Tongue (tissue), 2 donors: ENCODE measurements around the gene OR10G8. TPM values are rescaled to one million over a fixed set of nuclear protein-coding genes. Genes with fewer than 3 reads are reported as not detected.
"Not testable (repeated sequence)": the region's sequence is repeated elsewhere in the genome, so short reads cannot be mapped to it uniquely, and the experiment has no call there.

ENCODE experiments used
- DNase-seq: peaks from one replicate; pipeline ENCODE4 v3.0.0-alpha.2; 2015
- total RNA-seq: library from RNA; depleted of rRNA; stranded (reverse); fragments of >200 nt; gene quantifications from one replicate; pipeline ENCODE4 v1.2.3, GENCODE V29; 2014

Gene OR10G8
- total RNA-seq = not detected

- DNase-seq = no peak
Measured at GRCh38 chr11:124026498-124026897, at the start of gene OR10G8. Gene OR10G8 (plus strand): TSS chr11:124026798. CDS start chr11:124029623, 2,825 bp downstream.

GRCh38 chr11:123977731-123978347 lies 48.8 kb upstream of the OR10G8 start, which contains the start of gene OR10S1:
Gene OR10S1 (minus strand): TSS chr11:123977781. CDS start chr11:123977664, 117 bp downstream.
- no peak for DNase-seq

- no peak for DNase-seq
Measured at GRCh38 chr11:123979311-123979710, 47.3 kb upstream of the OR10G8 start.

GRCh38 chr11:123995119-123995518 lies 31.5 kb upstream of the OR10G8 start, which contains the start of gene OR10G6:
Gene OR10G6 (minus strand): TSS chr11:123995161. CDS start chr11:123995161, 0 bp downstream.
- DNase-seq = no peak

- no peak for DNase-seq
Measured at GRCh38 chr11:124012697-124013096, 13.9 kb upstream of the OR10G8 start, which contains the start of gene OR10G4. Gene OR10G4 (plus strand): TSS chr11:124012997. CDS start chr11:124015575, 2,578 bp downstream.

GRCh38 chr11:124015837-124016236 lies 10.8 kb upstream of the OR10G8 start:
- DNase-seq = not testable (repeated sequence)

- DNase-seq = peak; percentile 77
Measured at GRCh38 chr11:124036666-124037065, 10.1 kb downstream of the OR10G8 start.

- no peak for DNase-seq
Measured at GRCh38 chr11:124039557-124039956, 13.0 kb downstream of the OR10G8 start.

GRCh38 chr11:124041254-124041653 lies 14.7 kb downstream of the OR10G8 start, which contains the start of gene OR10G7:
Gene OR10G7 (minus strand): TSS chr11:124041325. CDS start chr11:124039001, 2,324 bp downstream.
- no peak for DNase-seq

- DNase-seq = no peak
Measured at GRCh38 chr11:124043420-124043819, 16.8 kb downstream of the OR10G8 start.

GRCh38 chr11:124050748-124051147 lies 24.1 kb downstream of the OR10G8 start:
- no peak for DNase-seq

- DNase-seq = no peak
Measured at GRCh38 chr11:124052966-124053365, 26.4 kb downstream of the OR10G8 start.

- no peak for DNase-seq
Measured at GRCh38 chr11:124068601-124069110, 42.1 kb downstream of the OR10G8 start.

GRCh38 chr11:124069429-124070401 lies 43.1 kb downstream of the OR10G8 start:
- DNase-seq = peak; percentile 70

GRCh38 chr11:124070915-124071622 lies 44.5 kb downstream of the OR10G8 start:
- peak; percentile 92 for DNase-seq

GRCh38 chr11:124071623-124071948 lies 45.0 kb downstream of the OR10G8 start:
- DNase-seq = no peak

- DNase-seq = no peak
Measured at GRCh38 chr11:124072147-124072546, 45.5 kb downstream of the OR10G8 start.

- no peak for DNase-seq
Measured at GRCh38 chr11:124074554-124074953, 48.0 kb downstream of the OR10G8 start.

GRCh38 chr11:124075492-124075840 lies 48.9 kb downstream of the OR10G8 start:
- DNase-seq = no peak

GRCh38 chr11:124075841-124076651 lies 49.4 kb downstream of the OR10G8 start:
- DNase-seq = peak; percentile 58

- DNase-seq = no peak
Measured at GRCh38 chr11:124077266-124077665, 50.7 kb downstream of the OR10G8 start.
